GM10266 (cell line): ENCODE data around the gene VPS33A.
"Not testable (repeated sequence)": the region's sequence is repeated elsewhere in the genome, so short reads cannot be mapped to it uniquely, and the experiment has no call there.

Source experiments
- DNase-seq: peaks from one replicate; pipeline ENCODE4 v3.0.0; 2012; ENCODE audit errors: extremely low spot score
- TF ChIP-seq, protein P1 (sequence below): IDR thresholded peaks from 2 replicates; pipeline ENCODE4 v1.5.1; 2012; ENCODE audit warnings: mild to moderate bottlenecking, low read depth; ENCODE audit not compliant: control insufficient read depth, insufficient read depth; ENCODE audit errors: missing control alignments

Gene VPS33A

DNA sequence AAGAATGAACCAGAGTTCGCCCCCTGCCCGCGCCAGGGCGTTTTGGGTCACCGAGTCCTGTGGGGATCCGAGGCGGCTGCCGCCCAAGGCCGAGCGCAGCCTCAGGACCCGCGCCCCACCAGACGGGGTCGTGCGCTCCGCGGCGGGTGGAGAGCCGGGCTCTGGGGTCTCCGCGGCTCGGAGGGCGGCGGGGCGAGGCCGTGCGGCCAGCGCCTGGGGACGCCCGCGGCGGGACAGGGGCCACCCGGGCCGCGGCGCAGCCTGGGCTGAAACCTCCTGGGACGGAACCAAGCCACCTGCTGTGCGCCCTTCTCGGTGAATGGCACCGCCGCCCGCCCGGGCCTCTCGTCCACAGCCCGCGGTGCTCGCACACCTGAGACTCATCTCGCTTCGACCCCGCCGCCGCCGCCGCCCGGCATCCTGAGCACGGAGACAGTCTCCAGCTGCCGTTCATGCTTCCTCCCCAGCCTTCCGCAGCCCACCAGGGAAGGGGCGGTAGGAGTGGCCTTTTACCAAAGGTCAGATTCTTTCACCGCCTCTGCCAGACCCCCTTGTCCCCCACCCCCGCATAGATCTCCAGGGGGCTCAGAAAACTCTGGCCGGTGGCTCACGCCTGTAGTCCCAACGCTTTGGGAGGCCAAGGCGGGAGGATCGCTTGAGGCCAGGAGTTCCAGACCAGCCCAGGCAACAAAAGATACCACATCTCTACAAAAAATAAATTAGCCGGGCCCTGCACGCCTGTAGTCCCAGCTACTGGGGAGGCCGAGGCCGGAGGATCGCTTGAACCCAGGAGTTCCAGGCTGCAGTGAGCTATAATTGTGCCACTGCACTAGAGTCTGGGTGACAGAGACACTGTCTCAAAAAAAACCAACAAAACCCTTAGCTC is 61.9 kb downstream of the VPS33A start:
- DNase-seq: no peak
- TF ChIP-seq, protein P1, sequence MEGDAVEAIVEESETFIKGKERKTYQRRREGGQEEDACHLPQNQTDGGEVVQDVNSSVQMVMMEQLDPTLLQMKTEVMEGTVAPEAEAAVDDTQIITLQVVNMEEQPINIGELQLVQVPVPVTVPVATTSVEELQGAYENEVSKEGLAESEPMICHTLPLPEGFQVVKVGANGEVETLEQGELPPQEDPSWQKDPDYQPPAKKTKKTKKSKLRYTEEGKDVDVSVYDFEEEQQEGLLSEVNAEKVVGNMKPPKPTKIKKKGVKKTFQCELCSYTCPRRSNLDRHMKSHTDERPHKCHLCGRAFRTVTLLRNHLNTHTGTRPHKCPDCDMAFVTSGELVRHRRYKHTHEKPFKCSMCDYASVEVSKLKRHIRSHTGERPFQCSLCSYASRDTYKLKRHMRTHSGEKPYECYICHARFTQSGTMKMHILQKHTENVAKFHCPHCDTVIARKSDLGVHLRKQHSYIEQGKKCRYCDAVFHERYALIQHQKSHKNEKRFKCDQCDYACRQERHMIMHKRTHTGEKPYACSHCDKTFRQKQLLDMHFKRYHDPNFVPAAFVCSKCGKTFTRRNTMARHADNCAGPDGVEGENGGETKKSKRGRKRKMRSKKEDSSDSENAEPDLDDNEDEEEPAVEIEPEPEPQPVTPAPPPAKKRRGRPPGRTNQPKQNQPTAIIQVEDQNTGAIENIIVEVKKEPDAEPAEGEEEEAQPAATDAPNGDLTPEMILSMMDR: no peak

DNA sequence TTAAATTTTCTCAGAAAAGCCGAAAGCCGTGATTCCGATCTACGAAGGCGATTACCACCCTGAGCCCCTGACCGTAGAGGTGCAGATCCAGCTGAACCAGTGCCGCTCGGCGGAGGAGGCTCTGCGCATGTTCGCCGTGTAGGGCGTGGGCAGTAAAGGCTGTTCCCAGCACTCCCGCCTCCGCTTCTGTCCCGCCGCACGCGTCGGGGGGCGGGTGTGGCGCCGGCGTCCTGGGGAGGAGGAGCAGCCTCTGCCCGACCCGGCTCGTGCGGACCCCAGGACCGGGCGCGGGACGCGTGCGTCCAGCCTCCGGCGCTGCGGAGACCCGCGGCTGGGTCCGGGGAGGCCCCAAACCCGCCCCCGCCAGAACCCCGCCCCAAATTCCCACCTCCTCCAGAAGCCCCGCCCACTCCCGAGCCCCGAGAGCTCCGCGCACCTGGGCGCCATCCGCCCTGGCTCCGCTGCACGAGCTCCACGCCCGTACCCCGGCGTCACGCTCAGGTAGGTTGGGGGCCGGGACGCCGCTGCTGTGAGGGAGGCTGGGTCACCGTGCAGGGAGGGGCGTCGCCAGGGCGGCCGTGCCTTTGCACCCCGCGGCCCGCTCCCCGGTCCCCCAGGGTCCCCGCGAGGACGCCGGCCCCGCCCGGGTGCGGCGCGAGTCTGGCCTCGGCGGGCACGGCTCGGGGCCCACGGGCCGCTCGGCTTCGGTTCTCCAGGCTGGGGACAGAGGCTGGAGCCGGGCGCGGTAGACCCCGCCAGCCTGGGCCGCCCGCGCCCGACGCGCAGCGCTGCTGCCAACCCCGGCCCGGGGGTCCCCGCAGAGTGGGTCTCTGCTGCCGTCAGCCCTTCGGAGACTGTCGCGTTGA is 62.8 kb downstream of the VPS33A start, which contains the start of gene B3GNT4:
Gene B3GNT4 (plus strand): TSS at position 409 of the 866 bp plus-strand sequence. CDS start 910 bp downstream, outside the sequence.
- DNase-seq: peak; percentile 79
- TF ChIP-seq, protein P1: no peak

DNA sequence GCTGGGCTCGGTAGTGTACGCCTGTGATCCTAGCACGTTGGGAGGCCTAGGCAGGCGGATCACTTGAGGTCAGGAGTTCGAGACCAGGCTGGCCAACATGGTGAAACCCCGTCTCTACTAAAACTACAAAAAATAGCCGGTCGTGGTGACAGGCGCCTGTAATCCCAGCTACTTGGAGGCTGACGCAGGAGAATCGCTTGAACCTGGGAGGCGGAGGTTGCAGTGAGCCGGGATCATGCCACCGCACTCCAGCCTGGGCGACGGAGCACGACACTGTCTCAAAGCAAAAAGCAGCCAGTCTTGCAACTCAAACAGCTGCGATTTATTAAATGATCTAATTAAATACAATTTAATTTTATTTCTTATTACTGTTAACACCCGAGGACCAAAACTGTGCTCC is 63.5 kb downstream of the VPS33A start:
- not testable (repeated sequence) for DNase-seq

DNA sequence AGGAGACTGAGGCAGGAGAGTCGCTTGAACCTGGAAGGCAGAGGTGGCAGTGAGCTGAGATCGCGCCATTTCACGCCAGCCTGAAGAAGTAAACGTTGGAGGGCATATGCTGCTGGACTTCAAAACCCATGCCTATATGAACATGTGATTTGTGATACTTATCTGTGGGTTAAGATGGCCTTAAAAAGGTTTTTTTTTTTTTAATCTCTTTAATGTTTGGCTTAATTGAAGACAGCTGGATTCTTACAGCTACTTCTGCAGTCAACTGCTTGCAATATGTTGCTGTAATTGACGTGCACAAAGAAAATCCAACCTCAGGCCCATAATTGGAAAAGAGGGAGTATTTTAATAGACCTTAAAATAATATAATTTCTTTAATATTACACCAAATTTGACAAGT is 64.3 kb downstream of the VPS33A start:
- TF ChIP-seq, protein P1: no peak

DNA sequence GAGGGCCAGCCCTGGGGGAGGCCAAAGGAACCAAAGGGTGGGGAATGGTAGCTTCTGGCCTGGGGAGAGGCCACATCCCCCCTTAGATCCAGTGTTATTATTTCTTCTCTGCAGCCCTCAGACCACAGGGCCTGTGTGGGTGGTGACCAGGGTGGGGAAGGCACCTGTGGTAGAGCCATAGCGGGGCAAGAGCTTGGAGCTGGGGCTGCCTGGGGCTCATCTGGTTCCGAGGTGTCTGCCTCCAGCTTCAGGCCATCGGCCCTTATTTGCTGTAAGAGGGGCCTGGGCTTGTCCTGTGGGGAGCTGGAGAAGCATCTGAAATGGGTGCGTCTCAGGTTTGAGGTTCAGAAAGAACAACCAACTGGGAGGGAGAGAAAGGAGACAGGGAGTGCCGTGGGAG is 64.9 kb downstream of the VPS33A start:
- no peak for DNase-seq
- TF ChIP-seq, protein P1: no peak

More for the DNA sequence above, 64.3 kb downstream of the VPS33A start:
- no peak for DNase-seq

DNA sequence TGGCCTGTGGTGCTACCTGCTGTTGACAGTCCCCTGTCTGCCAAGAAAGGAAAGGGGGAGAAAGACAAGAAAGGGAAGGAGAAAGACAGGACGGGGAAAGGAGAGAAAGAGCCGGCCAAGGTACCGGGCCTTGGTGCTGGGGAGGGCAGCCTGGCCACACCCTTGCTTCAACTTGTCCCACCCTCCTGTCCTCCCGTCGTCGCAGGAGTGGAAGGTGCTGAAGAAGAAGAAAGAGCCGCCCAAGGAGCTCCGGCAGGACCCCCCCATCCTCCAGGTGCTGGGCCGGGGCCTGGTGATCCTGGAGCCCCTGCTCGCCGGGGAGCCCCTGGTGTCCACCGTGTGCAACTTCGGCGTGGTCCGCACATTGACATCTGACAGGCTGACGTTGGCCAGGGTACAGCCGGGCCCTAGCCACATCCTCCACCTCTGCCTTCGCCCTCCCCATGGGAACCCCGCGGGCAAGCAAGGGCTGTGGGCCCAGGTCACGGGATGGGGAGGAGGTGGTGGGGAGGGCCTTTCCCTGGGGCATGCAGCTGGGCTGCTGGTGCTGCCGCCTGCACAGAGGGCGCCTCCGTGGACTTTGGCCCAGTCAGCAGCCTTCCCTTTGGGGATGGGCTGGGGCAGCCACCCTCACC is 65.6 kb downstream of the VPS33A start:
- TF ChIP-seq, protein P1: no peak

More for the DNA sequence above, 65.6 kb downstream of the VPS33A start:
- no peak for DNase-seq
